ENCODE data around the gene EOMES.
A peak's percentile ranks its signal among the peaks of the same experiment; 100 is the strongest.

EOMES gene

GRCh38 chr3:27718459-27718858 is 3.7 kb downstream of the EOMES start:
- Histone ChIP-seq H3K27me3 (ENCODE audit: control insufficient read depth, insufficient read depth, low read length) (peaks cover 95% of the 10 kb centered on the region), H3K36me3 (ENCODE audit: control insufficient read depth, insufficient read depth, low read length) (no peaks in the 10 kb centered on the region), H3K9me3 (ENCODE audit: control insufficient read depth, insufficient read depth, low read length) (no peaks in the 10 kb centered on the region), H3K4me1 (ENCODE audit: control insufficient read depth, insufficient read depth, low read length) (peaks cover 27% of the 10 kb centered on the region), H3K9ac (ENCODE audit: low read depth, low read length) (no peak overlapping the region), H3K4me3 (ENCODE audit: low read depth, low read length) (peak overlapping the region; percentile 27)

DNA sequence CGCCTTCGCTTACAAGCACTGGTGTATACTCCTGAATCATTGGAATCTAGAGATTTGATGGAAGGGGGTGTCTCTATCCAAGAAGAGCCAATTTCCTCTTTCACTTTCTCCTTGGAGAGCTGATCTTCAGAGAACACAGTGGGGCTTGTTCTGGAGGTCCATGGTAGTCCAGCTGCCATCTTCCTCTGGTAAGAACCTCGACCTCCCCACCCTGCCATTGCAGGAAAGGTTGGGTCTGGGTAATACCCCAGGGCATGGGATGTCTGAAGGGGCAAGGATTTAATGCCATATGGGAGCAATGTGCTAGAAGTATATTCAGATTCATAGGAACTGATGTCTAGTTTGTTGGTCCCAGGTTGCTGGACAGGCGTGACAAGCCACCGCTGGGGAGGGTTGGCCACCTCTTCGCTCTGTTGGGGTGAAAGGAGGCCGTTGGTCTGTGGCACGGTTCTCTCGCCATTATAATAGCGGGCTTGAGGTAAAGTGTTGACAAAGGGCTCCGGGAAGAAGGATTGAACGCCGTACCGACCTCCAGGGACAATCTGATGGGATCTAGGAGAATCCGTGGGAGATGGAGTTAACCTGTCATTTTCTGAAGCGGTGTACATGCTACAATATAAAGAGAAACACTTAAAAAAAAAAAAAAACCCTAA is 4.8 kb downstream of the EOMES start:
- Histone ChIP-seq H3K27me3 (ENCODE audit: control insufficient read depth, insufficient read depth, low read length) (peaks cover 95% of the 10 kb centered on the region), H3K9ac (ENCODE audit: low read depth, low read length) (no peak overlapping the region), H3K4me1 (ENCODE audit: control insufficient read depth, insufficient read depth, low read length) (peaks cover 35% of the 10 kb centered on the region), H3K9me3 (ENCODE audit: control insufficient read depth, insufficient read depth, low read length) (no peaks in the 10 kb centered on the region), H3K4me3 (ENCODE audit: low read depth, low read length) (peak overlapping the region; percentile 6), H3K36me3 (ENCODE audit: control insufficient read depth, insufficient read depth, low read length) (no peaks in the 10 kb centered on the region)

DNA sequence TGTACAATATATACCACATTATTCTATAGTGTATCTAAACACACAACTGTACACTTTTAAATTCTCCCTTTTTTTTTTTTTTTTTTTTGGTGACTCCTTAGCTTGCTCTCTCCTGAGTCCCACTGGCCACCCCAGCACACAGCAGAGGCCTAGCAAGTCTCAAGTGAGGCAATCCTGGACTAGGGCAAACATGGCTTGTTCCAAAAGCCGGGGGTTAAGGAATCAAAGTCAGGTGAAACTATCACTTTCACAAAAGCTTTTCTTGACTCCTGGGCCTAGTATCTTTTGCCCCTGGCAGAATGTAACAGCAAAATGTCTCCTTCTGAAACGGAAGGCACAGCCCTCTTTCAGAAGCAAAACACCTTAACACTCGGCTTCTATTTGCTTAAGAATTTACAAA is 5.8 kb downstream of the EOMES start:
- H3K9me3 ChIP-seq (ENCODE audit: control insufficient read depth, insufficient read depth, low read length) = no peaks in the 10 kb centered on the region
- no peaks in the 10 kb centered on the region for H3K36me3 ChIP-seq (ENCODE audit: control insufficient read depth, insufficient read depth, low read length)
- no peak overlapping the region for H3K4me3 ChIP-seq (ENCODE audit: low read depth, low read length)
- peaks cover 99% of the 10 kb centered on the region for H3K27me3 ChIP-seq (ENCODE audit: control insufficient read depth, insufficient read depth, low read length)
- H3K9ac ChIP-seq (ENCODE audit: low read depth, low read length) = no peak overlapping the region
- peaks cover 36% of the 10 kb centered on the region for H3K4me1 ChIP-seq (ENCODE audit: control insufficient read depth, insufficient read depth, low read length)

DNA sequence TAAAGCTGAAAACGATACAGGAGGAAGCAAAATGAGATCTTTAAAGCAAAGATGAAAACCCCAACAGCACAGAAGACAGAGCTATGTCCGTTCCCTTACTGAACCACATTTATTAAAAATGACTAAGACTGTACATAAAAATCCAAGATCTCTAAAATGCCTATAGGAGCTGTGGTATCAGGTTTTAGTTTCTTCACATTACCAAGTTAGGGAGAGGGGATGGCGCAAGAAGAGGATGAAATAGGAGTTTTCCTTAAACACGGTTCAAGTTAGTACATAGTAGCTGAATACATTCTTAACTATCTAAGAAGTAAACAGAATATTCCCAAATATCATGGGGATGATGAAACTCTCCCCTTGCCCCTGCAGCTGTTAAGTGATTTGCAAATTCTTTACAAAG is 6.3 kb downstream of the EOMES start:
- no peaks in the 10 kb centered on the region for H3K36me3 ChIP-seq (ENCODE audit: control insufficient read depth, insufficient read depth, low read length)
- H3K27me3 ChIP-seq (ENCODE audit: control insufficient read depth, insufficient read depth, low read length) = peaks cover 99% of the 10 kb centered on the region
- H3K9ac ChIP-seq (ENCODE audit: low read depth, low read length) = no peak overlapping the region
- H3K4me3 ChIP-seq (ENCODE audit: low read depth, low read length) = no peak overlapping the region
- H3K9me3 ChIP-seq (ENCODE audit: control insufficient read depth, insufficient read depth, low read length) = no peaks in the 10 kb centered on the region
- peaks cover 36% of the 10 kb centered on the region for H3K4me1 ChIP-seq (ENCODE audit: control insufficient read depth, insufficient read depth, low read length)

GRCh38 chr3:27715454-27715806 is 6.7 kb downstream of the EOMES start:
- no peak overlapping the region for H3K9ac ChIP-seq (ENCODE audit: low read depth, low read length)
- H3K4me3 ChIP-seq (ENCODE audit: low read depth, low read length) = peak overlapping the region; percentile 43
- H3K9me3 ChIP-seq (ENCODE audit: control insufficient read depth, insufficient read depth, low read length) = no peaks in the 10 kb centered on the region
- H3K36me3 ChIP-seq (ENCODE audit: control insufficient read depth, insufficient read depth, low read length) = no peaks in the 10 kb centered on the region
- H3K4me1 ChIP-seq (ENCODE audit: control insufficient read depth, insufficient read depth, low read length) = peaks cover 36% of the 10 kb centered on the region
- peaks cover 99% of the 10 kb centered on the region for H3K27me3 ChIP-seq (ENCODE audit: control insufficient read depth, insufficient read depth, low read length)

GRCh38 chr3:27714692-27715453 is 7.2 kb downstream of the EOMES start:
- Histone ChIP-seq H3K9me3 (ENCODE audit: control insufficient read depth, insufficient read depth, low read length) (no peaks in the 10 kb centered on the region), H3K9ac (ENCODE audit: low read depth, low read length) (no peak overlapping the region), H3K4me3 (ENCODE audit: low read depth, low read length) (peak overlapping the region; percentile 43), H3K4me1 (ENCODE audit: control insufficient read depth, insufficient read depth, low read length) (peaks cover 36% of the 10 kb centered on the region), H3K27me3 (ENCODE audit: control insufficient read depth, insufficient read depth, low read length) (peaks cover 99% of the 10 kb centered on the region), H3K36me3 (ENCODE audit: control insufficient read depth, insufficient read depth, low read length) (no peaks in the 10 kb centered on the region)

DNA sequence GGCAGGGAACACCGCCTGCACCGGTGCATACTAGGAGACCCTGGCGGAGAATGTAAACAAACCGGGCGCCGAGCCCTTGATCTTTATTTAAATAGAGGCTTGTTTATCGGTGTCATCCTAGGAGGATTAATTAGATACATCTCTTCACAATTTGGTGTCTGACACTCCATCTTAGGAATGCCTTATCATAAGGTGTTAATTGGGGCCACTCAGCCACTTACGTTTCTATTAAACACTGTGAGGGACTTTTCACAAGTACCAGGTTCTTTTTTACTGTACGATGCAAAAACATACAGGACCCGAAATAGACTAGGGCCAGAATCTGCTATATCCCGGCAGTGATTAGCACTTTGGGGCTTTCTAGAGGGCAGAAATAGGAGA is 8.0 kb downstream of the EOMES start:
- H3K27me3 ChIP-seq (ENCODE audit: control insufficient read depth, insufficient read depth, low read length) = peaks cover 99% of the 10 kb centered on the region
- no peaks in the 10 kb centered on the region for H3K9me3 ChIP-seq (ENCODE audit: control insufficient read depth, insufficient read depth, low read length)

GRCh38 chr3:27713435-27714145 is 8.5 kb downstream of the EOMES start:
- no peaks in the 10 kb centered on the region for H3K36me3 ChIP-seq (ENCODE audit: control insufficient read depth, insufficient read depth, low read length)
- H3K9me3 ChIP-seq (ENCODE audit: control insufficient read depth, insufficient read depth, low read length) = no peaks in the 10 kb centered on the region
- peaks cover 99% of the 10 kb centered on the region for H3K27me3 ChIP-seq (ENCODE audit: control insufficient read depth, insufficient read depth, low read length)
- peaks cover 30% of the 10 kb centered on the region for H3K4me1 ChIP-seq (ENCODE audit: control insufficient read depth, insufficient read depth, low read length)
- peak overlapping the region; percentile 50 for H3K4me3 ChIP-seq (ENCODE audit: low read depth, low read length)
- H3K9ac ChIP-seq (ENCODE audit: low read depth, low read length) = no peak overlapping the region

More for the DNA sequence above, 8.0 kb downstream of the EOMES start:
- Histone ChIP-seq H3K36me3 (ENCODE audit: control insufficient read depth, insufficient read depth, low read length) (no peaks in the 10 kb centered on the region), H3K4me1 (ENCODE audit: control insufficient read depth, insufficient read depth, low read length) (peaks cover 32% of the 10 kb centered on the region), H3K4me3 (ENCODE audit: low read depth, low read length) (peak overlapping the region; percentile 50), H3K9ac (ENCODE audit: low read depth, low read length) (no peak overlapping the region)

GRCh38 chr3:27713078-27713423 is 9.1 kb downstream of the EOMES start:
- no peaks in the 10 kb centered on the region for H3K9me3 ChIP-seq (ENCODE audit: control insufficient read depth, insufficient read depth, low read length)
- no peak overlapping the region for H3K9ac ChIP-seq (ENCODE audit: low read depth, low read length)
- H3K27me3 ChIP-seq (ENCODE audit: control insufficient read depth, insufficient read depth, low read length) = peaks cover 99% of the 10 kb centered on the region
- H3K4me1 ChIP-seq (ENCODE audit: control insufficient read depth, insufficient read depth, low read length) = peaks cover 27% of the 10 kb centered on the region
- H3K36me3 ChIP-seq (ENCODE audit: control insufficient read depth, insufficient read depth, low read length) = no peaks in the 10 kb centered on the region
- peak overlapping the region; percentile 50 for H3K4me3 ChIP-seq (ENCODE audit: low read depth, low read length)

GRCh38 chr3:27712136-27713077 is 9.7 kb downstream of the EOMES start:
- Histone ChIP-seq H3K36me3 (ENCODE audit: control insufficient read depth, insufficient read depth, low read length) (no peaks in the 10 kb centered on the region), H3K27me3 (ENCODE audit: control insufficient read depth, insufficient read depth, low read length) (peaks cover 96% of the 10 kb centered on the region), H3K9me3 (ENCODE audit: control insufficient read depth, insufficient read depth, low read length) (no peaks in the 10 kb centered on the region), H3K4me3 (ENCODE audit: low read depth, low read length) (peak overlapping the region; percentile 50), H3K4me1 (ENCODE audit: control insufficient read depth, insufficient read depth, low read length) (peaks cover 27% of the 10 kb centered on the region), H3K9ac (ENCODE audit: low read depth, low read length) (no peak overlapping the region)

- H3K4me3 ChIP-seq (ENCODE audit: low read depth, low read length) = no peak overlapping the region
- no peak overlapping the region for H3K9ac ChIP-seq (ENCODE audit: low read depth, low read length)
- peaks cover 59% of the 10 kb centered on the region for H3K27me3 ChIP-seq (ENCODE audit: control insufficient read depth, insufficient read depth, low read length)
- no peaks in the 10 kb centered on the region for H3K36me3 ChIP-seq (ENCODE audit: control insufficient read depth, insufficient read depth, low read length)
- no peaks in the 10 kb centered on the region for H3K9me3 ChIP-seq (ENCODE audit: control insufficient read depth, insufficient read depth, low read length)
- peaks cover 7% of the 10 kb centered on the region for H3K4me1 ChIP-seq (ENCODE audit: control insufficient read depth, insufficient read depth, low read length)
Observed at GRCh38 chr3:27708250-27708649, 13.9 kb downstream of the EOMES start.
